Osteocyte (in vitro differentiated cells): ENCODE data around the gene GIMAP7. TPM values are rescaled to one million over a fixed set of nuclear protein-coding genes. Genes with fewer than 3 reads are reported as not detected.

Experiments
- DNase-seq: peaks from one replicate; pipeline ENCODE4 v3.0.0; 2021; ENCODE audit warnings: mixed read lengths; ENCODE audit not compliant: unreplicated experiment; ENCODE audit errors: extremely low spot score
- H3K27ac Mint-ChIP-seq: one replicate; pipeline ENCODE4 v1.8.0; 2021; ENCODE audit warnings: mild to moderate bottlenecking, mixed read lengths; ENCODE audit not compliant: unreplicated experiment
- H3K27me3 Mint-ChIP-seq: one replicate; pipeline ENCODE4 v1.8.0; 2021; ENCODE audit warnings: mixed read lengths; ENCODE audit not compliant: unreplicated experiment
- H3K36me3 Mint-ChIP-seq: one replicate; pipeline ENCODE4 v1.8.0; 2021; ENCODE audit warnings: mixed read lengths; ENCODE audit not compliant: unreplicated experiment
- H3K4me1 Mint-ChIP-seq: one replicate; pipeline ENCODE4 v1.8.0; 2021; ENCODE audit warnings: mixed read lengths; ENCODE audit not compliant: unreplicated experiment
- H3K4me3 Mint-ChIP-seq: one replicate; pipeline ENCODE4 v1.8.0; 2021; ENCODE audit warnings: mild to moderate bottlenecking, moderate library complexity, mixed read lengths; ENCODE audit not compliant: unreplicated experiment
- H3K9me3 Mint-ChIP-seq: one replicate; pipeline ENCODE4 v1.8.0; 2021; ENCODE audit warnings: mixed read lengths; ENCODE audit not compliant: unreplicated experiment
- CTCF ChIP-seq: fragments of 200-600 bp; sonication (generic); IDR thresholded peaks from 2 replicates; pipeline ENCODE4 v1.5.0; 2021; ENCODE audit warnings: antibody characterized with exemption, mild to moderate bottlenecking, moderate library complexity
- long read RNA-seq: library from polyadenylated mRNA; unstranded; transcript quantifications from one replicate; pipeline ENCODE4 v2.0.0, GENCODE V29; 2021
- total RNA-seq: library from RNA; stranded (reverse); gene quantifications from 2 replicates; pipeline ENCODE4 v1.2.1, GENCODE V29; 2021

The GIMAP7 gene
- not detected in 2 replicates for total RNA-seq
- long read RNA-seq, result 0 reads

- H3K4me1 Mint-ChIP-seq, result no peaks in the 10 kb centered on the region
- H3K27ac Mint-ChIP-seq, result no peak within 1 kb of the TSS
- H3K4me3 Mint-ChIP-seq, result no peak within 1 kb of the TSS
- no peak for DNase-seq
- TF ChIP-seq CTCF, result no peak
- H3K36me3 Mint-ChIP-seq, result no peaks in the 10 kb centered on the region
- H3K27me3 Mint-ChIP-seq, result no peaks in the 10 kb centered on the region
- H3K9me3 Mint-ChIP-seq, result peaks cover 4% of the 10 kb centered on the region
Measured at GRCh38 chr7:150514748-150515222, at the start of gene GIMAP7. Gene GIMAP7, plus strand, starts transcription at chr7:150514872. Its CDS starts 5,103 bp downstream, at chr7:150519975.

DNA sequence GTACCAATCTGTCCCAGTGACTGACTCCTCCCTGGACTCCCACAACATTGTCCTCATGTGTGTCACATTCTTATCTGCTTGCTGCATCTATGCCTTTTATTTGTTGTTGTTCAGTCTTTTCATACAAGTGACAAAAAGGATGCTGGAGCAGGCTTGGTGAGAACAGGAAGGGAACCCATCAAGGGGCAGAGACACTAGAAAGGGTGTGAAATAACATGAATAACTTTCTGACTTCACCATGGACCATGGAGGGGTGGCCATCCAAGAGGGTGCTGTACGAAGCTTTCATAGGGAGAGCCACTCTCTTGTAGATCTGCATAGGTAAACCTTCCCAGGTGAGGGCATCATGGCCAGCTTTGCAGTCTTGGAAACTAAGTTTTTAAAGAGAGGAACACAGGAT is 49.7 kb upstream of the GIMAP7 start:
- DNase-seq, result no peak
- Mint-ChIP-seq H3K4me1 (no peaks in the 10 kb centered on the region), H3K27me3 (peaks cover 16% of the 10 kb centered on the region), H3K27ac (no peak overlapping the region), H3K4me3 (no peak overlapping the region), H3K36me3 (no peaks in the 10 kb centered on the region), H3K9me3 (peaks cover 23% of the 10 kb centered on the region)
- no peak for TF ChIP-seq CTCF

DNA sequence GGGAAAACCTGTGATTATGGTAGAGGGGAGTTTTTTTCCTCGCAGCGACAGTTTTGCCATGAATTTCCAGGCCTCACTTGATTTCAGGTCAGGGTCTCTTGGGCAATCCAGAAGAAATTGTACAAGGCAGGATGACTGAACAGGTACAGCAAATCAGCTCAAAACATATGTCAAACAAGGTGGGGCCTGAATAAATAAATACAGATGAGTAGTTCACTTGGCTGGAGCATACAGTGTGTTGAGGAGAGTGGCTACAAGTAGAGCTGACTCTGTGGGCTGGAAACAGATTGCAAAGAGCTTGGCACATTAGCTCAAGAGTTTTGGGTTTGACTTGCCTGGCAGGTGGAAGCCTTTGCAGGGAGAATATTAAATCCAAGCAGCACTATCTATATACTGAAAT is 49.3 kb upstream of the GIMAP7 start:
- no peak for DNase-seq
- Mint-ChIP-seq H3K27me3 (peaks cover 16% of the 10 kb centered on the region), H3K4me1 (no peaks in the 10 kb centered on the region), H3K36me3 (no peaks in the 10 kb centered on the region), H3K4me3 (no peak overlapping the region), H3K27ac (no peak overlapping the region), H3K9me3 (peaks cover 23% of the 10 kb centered on the region)
- TF ChIP-seq CTCF, result no peak

DNA sequence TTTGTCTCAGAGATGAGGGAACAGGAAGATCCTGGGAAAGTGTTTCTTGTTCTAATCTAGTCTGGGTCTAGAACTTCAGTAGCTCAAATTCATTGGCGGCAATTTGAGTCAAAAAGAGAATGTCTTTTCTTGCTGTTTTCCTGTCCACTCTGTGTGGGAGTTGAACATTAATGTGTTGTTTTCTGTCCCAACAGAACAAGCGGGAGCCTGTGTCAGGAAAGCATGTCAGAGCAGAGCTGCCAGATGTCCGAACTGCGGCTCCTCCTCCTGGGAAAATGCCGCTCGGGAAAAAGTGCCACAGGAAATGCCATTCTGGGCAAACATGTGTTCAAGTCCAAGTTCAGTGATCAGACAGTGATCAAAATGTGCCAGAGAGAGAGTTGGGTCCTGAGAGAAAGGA is 48.2 kb upstream of the GIMAP7 start:
- Mint-ChIP-seq H3K27ac (no peak overlapping the region), H3K36me3 (no peaks in the 10 kb centered on the region), H3K4me3 (no peak overlapping the region), H3K9me3 (peaks cover 18% of the 10 kb centered on the region), H3K27me3 (peaks cover 16% of the 10 kb centered on the region), H3K4me1 (no peaks in the 10 kb centered on the region)
- TF ChIP-seq CTCF, result no peak
- DNase-seq, result no peak

DNA sequence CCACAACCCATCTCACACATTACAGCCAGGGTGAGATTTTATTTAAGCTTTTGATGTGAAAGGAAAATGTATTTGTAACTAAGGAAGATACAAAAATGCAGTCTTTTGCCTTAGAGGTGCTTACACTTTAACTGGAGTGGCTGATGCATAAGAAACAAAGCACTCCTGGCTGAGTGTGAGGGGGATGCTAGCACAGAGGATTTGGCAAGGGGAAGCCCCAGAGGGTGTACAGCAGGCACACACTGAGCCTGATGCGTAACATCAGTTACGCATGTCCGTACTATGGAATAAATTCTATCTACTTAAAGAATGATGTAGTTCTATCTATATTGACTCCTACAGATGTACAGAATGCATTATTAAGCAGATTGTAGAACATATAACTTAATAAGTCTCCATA is 46.4 kb upstream of the GIMAP7 start:
- Mint-ChIP-seq H3K27me3 (peaks cover 16% of the 10 kb centered on the region), H3K9me3 (peaks cover 2% of the 10 kb centered on the region), H3K4me1 (no peaks in the 10 kb centered on the region), H3K36me3 (no peaks in the 10 kb centered on the region), H3K27ac (no peak overlapping the region), H3K4me3 (no peak overlapping the region)
- no peak for DNase-seq
- no peak for TF ChIP-seq CTCF
